ENCODE data around the gene IFNAR2.

IFNAR2 gene

GRCh38 chr21:33256019-33256418, 26.3 kb downstream of the IFNAR2 start:
- DNase-seq (ENCODE audit: low spot score), result no peak
- TF ChIP-seq, protein P1, sequence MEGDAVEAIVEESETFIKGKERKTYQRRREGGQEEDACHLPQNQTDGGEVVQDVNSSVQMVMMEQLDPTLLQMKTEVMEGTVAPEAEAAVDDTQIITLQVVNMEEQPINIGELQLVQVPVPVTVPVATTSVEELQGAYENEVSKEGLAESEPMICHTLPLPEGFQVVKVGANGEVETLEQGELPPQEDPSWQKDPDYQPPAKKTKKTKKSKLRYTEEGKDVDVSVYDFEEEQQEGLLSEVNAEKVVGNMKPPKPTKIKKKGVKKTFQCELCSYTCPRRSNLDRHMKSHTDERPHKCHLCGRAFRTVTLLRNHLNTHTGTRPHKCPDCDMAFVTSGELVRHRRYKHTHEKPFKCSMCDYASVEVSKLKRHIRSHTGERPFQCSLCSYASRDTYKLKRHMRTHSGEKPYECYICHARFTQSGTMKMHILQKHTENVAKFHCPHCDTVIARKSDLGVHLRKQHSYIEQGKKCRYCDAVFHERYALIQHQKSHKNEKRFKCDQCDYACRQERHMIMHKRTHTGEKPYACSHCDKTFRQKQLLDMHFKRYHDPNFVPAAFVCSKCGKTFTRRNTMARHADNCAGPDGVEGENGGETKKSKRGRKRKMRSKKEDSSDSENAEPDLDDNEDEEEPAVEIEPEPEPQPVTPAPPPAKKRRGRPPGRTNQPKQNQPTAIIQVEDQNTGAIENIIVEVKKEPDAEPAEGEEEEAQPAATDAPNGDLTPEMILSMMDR (IDR thresholded peaks at IDR 0.05; ENCODE audit: extremely low read depth, missing control alignments), result no peak

GRCh38 chr21:33257094-33257803, 27.5 kb downstream of the IFNAR2 start:
- DNase-seq (ENCODE audit: low spot score), result no peak
- TF ChIP-seq, protein P1 (IDR thresholded peaks at IDR 0.05; ENCODE audit: extremely low read depth, missing control alignments), result no peak

DNA sequence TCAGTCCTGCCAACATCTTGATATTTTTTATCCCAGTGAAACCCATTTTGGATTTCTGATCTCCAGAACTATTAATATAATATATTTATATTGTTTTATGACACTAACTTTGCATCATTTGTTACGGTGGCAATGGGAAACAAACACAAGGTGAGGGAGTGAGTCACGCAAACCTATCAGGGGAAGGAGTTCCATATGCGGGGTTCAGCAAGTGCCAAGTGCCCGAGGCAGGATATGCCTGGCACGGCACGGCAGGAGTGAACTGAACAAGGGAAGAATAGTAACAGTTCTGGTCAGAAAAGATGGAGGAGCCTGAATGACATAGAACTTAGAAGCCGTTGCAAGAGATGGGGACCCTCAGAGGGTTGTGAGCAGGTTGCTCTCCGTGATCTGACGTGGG, 28.7 kb downstream of the IFNAR2 start:
- no peak for DNase-seq (ENCODE audit: low spot score)
- TF ChIP-seq, protein P1 (IDR thresholded peaks at IDR 0.05; ENCODE audit: extremely low read depth, missing control alignments), result no peak

GRCh38 chr21:33259428-33259827, 29.7 kb downstream of the IFNAR2 start:
- no peak for DNase-seq (ENCODE audit: low spot score)
- TF ChIP-seq, protein P1 (IDR thresholded peaks at IDR 0.05; ENCODE audit: extremely low read depth, missing control alignments), result no peak

- TF ChIP-seq, protein P1 (IDR thresholded peaks at IDR 0.05; ENCODE audit: extremely low read depth, missing control alignments), result no peak
- no peak for DNase-seq (ENCODE audit: low spot score)
These were observed 30.3 kb downstream of the IFNAR2 start for GRCh38 chr21:33259995-33260394.

DNA sequence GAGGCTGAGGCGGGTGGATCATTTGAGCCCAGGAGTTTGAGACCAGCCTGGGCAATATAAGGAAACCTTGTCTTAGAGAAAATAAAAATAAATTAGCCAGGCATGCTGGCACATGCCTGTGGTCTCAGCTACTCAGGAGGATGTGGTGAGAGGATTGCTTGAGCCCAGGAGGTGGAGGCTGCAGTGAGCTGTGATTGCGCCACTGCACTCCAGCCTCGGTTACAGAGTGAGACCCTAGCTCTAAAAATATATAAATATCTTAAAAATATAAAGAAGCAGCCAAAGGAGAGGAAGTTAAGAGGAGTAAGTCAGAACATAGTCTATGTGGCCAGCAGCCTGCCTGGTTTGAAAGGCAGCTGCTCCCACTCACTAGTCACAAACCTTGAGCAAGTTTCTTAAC, 31.9 kb downstream of the IFNAR2 start:
- TF ChIP-seq, protein P1 (IDR thresholded peaks at IDR 0.05; ENCODE audit: extremely low read depth, missing control alignments), result no peak
- no peak for DNase-seq (ENCODE audit: low spot score)

DNA sequence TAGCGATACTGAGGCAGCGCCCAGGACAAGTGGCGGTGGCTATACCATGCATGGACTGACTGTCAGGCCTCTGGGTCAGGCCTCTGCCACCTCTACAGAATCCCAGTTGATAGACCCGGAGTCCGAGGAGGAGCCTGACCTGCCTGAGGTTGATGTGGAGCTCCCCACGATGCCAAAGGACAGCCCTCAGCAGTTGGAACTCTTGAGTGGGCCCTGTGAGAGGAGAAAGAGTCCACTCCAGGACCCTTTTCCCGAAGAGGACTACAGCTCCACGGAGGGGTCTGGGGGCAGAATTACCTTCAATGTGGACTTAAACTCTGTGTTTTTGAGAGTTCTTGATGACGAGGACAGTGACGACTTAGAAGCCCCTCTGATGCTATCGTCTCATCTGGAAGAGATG, 33.2 kb downstream of the IFNAR2 start:
- TF ChIP-seq, protein P1 (IDR thresholded peaks at IDR 0.05; ENCODE audit: extremely low read depth, missing control alignments), result no peak
- no peak for DNase-seq (ENCODE audit: low spot score)

All from GM20000 (cell line).